Osteoblast (primary cell): ENCODE data around the gene FITM1. TPM values are rescaled to one million over a fixed set of nuclear protein-coding genes. Genes with fewer than 3 reads are reported as not detected.
A peak's percentile ranks its signal among the peaks of the same experiment; 100 is the strongest.

Source experiments
- DNase-seq: peaks from one replicate; pipeline ENCODE4 v3.0.0; 2011; ENCODE audit warnings: low spot score, mixed read lengths; ENCODE audit not compliant: insufficient read length; ENCODE audit errors: missing footprints
- H2AFZ ChIP-seq: 2 replicates; pipeline ENCODE4 v1.6.0; 2011; ENCODE audit warnings: mild to moderate bottlenecking, low read length
- H3K27ac ChIP-seq: 2 replicates; pipeline ENCODE4 v1.5.1; 2011; ENCODE audit warnings: mild to moderate bottlenecking, low read depth, low read length, moderate library complexity
- H3K27me3 ChIP-seq: 2 replicates; pipeline ENCODE4 v1.6.0; 2012; ENCODE audit warnings: mild to moderate bottlenecking, control low read depth, inconsistent platforms, low read length, moderate library complexity; ENCODE audit not compliant: insufficient read depth
- H3K36me3 ChIP-seq: 2 replicates; pipeline ENCODE4 v1.5.1; 2011; ENCODE audit warnings: mild to moderate bottlenecking, low read length, control low read depth, moderate library complexity; ENCODE audit not compliant: insufficient read depth
- H3K4me1 ChIP-seq: 2 replicates; pipeline ENCODE4 v1.5.1; 2011; ENCODE audit warnings: mild to moderate bottlenecking, low read length, control low read depth, moderate library complexity; ENCODE audit not compliant: insufficient read depth
- H3K4me2 ChIP-seq: 2 replicates; pipeline ENCODE4 v1.6.0; 2011; ENCODE audit warnings: mild to moderate bottlenecking, low read length; ENCODE audit not compliant: insufficient read depth
- H3K4me3 ChIP-seq: fragments of 200-600 bp; sonication (generic); 3 replicates; pipeline ENCODE4 v1.5.1; 2012; ENCODE audit warnings: mild to moderate bottlenecking, low read length, inconsistent platforms; ENCODE audit not compliant: insufficient read depth
- H3K79me2 ChIP-seq: 2 replicates; pipeline ENCODE4 v1.6.0; 2012; ENCODE audit warnings: mild to moderate bottlenecking, low read length, control low read depth, inconsistent platforms; ENCODE audit not compliant: insufficient read depth
- H3K9me3 ChIP-seq: 2 replicates; pipeline ENCODE4 v1.5.1; 2011; ENCODE audit warnings: low read depth, low read length, control low read depth
- H4K20me1 ChIP-seq: 2 replicates; pipeline ENCODE4 v1.6.0; 2012; ENCODE audit warnings: mild to moderate bottlenecking, low read length, control low read depth; ENCODE audit not compliant: insufficient read depth
- CTCF ChIP-seq: IDR thresholded peaks from 2 replicates; pipeline ENCODE4 v1.5.1; 2011; ENCODE audit warnings: mild to moderate bottlenecking, low read depth, low read length, moderate library complexity; ENCODE audit errors: extremely low read depth
- total RNA-seq: library from RNA; depleted of rRNA; stranded (reverse); fragments of >200 nt; gene quantifications from 2 replicates; pipeline ENCODE4 v1.2.3, GENCODE V29; 2012

FITM1 gene
- total RNA-seq, 1 donor, result 0.72 TPM

- Histone ChIP-seq H4K20me1 (peaks cover 4% of the 10 kb centered on the region), H2AFZ (no peak overlapping the region), H3K9me3 (no peaks in the 10 kb centered on the region), H3K4me1 (peaks cover 11% of the 10 kb centered on the region), H3K27ac (no peak overlapping the region), H3K36me3 (peaks cover 65% of the 10 kb centered on the region), H3K4me2 (no peak overlapping the region), H3K79me2 (peaks cover 13% of the 10 kb centered on the region), H3K27me3 (no peaks in the 10 kb centered on the region), H3K4me3 (no peak overlapping the region)
- no peak for TF ChIP-seq CTCF
- DNase-seq, result no peak
Observed at GRCh38 chr14:24157331-24157730, 26.9 kb downstream of the FITM1 start.

GRCh38 chr14:24159777-24160498 lies 29.5 kb downstream of the FITM1 start:
- Histone ChIP-seq H3K79me2 (peaks cover 23% of the 10 kb centered on the region), H3K9me3 (no peaks in the 10 kb centered on the region), H3K4me2 (no peak overlapping the region), H3K27me3 (no peaks in the 10 kb centered on the region), H4K20me1 (peaks cover 4% of the 10 kb centered on the region), H3K4me1 (peaks cover 11% of the 10 kb centered on the region), H2AFZ (no peak overlapping the region), H3K36me3 (peaks cover 74% of the 10 kb centered on the region), H3K4me3 (no peak overlapping the region), H3K27ac (no peak overlapping the region)
- peak; percentile 41 for DNase-seq
- no peak for TF ChIP-seq CTCF

- H3K27me3 ChIP-seq, result no peaks in the 10 kb centered on the region
- no peak for TF ChIP-seq CTCF
- no peak overlapping the region for H3K4me3 ChIP-seq
- H3K27ac ChIP-seq, result peak overlapping the region; percentile 88
- H3K79me2 ChIP-seq, result peaks cover 23% of the 10 kb centered on the region
- peaks cover 6% of the 10 kb centered on the region for H4K20me1 ChIP-seq
- no peaks in the 10 kb centered on the region for H3K9me3 ChIP-seq
- DNase-seq, result no peak
- H3K36me3 ChIP-seq, result peaks cover 74% of the 10 kb centered on the region
- H2AFZ ChIP-seq, result no peak overlapping the region
- H3K4me2 ChIP-seq, result no peak overlapping the region
- H3K4me1 ChIP-seq, result peaks cover 11% of the 10 kb centered on the region
Observed at GRCh38 chr14:24160499-24160849, 30.0 kb downstream of the FITM1 start.

GRCh38 chr14:24160850-24161804 lies 30.7 kb downstream of the FITM1 start, which contains the start of gene IRF9:
Gene IRF9 (plus strand): TSS chr14:24161265. CDS start chr14:24162145, 880 bp downstream.
- H3K36me3 ChIP-seq, result peaks cover 74% of the 10 kb centered on the region
- peak within 1 kb of the TSS; percentile 42 for H2AFZ ChIP-seq
- H3K4me2 ChIP-seq, result peak within 1 kb of the TSS; percentile 97
- peak; percentile 98 for DNase-seq
- peaks cover 23% of the 10 kb centered on the region for H3K79me2 ChIP-seq
- H3K4me1 ChIP-seq, result peaks cover 11% of the 10 kb centered on the region
- H3K27ac ChIP-seq, result peak within 1 kb of the TSS; percentile 88
- H3K27me3 ChIP-seq, result no peaks in the 10 kb centered on the region
- peaks cover 6% of the 10 kb centered on the region for H4K20me1 ChIP-seq
- H3K4me3 ChIP-seq, result peak within 1 kb of the TSS; percentile 82
- peak; percentile 98 for TF ChIP-seq CTCF
- H3K9me3 ChIP-seq, result no peaks in the 10 kb centered on the region
